C1 segment of cervical spinal cord (tissue), 14 donors: ENCODE measurements around the gene NRF1.

Experiments used
- DNase-seq, 14 donors: peaks; one replicate each; lab custom pipeline; 2025; lab: John Stamatoyannopoulos, UW

NRF1 gene

DNA sequence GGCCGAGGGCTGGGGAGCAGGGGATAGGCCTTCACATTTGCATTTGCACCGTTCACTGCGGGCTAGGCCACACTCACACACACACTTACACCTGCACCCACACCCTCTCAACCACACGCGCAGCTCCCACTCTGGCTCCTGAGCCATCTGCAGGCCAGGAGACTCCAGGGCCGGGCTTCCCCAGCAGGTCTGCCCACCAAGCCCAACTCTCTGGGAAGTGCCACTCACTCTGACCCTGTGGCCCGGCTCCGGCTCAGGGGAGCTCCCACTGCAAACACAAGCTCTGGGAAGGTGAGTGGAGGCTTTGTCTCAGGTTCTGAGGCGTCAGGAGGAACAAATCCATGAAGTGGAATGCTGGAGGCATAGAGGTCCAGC lies 157.9 kb downstream of the NRF1 start:
- no peak for DNase-seq

DNA sequence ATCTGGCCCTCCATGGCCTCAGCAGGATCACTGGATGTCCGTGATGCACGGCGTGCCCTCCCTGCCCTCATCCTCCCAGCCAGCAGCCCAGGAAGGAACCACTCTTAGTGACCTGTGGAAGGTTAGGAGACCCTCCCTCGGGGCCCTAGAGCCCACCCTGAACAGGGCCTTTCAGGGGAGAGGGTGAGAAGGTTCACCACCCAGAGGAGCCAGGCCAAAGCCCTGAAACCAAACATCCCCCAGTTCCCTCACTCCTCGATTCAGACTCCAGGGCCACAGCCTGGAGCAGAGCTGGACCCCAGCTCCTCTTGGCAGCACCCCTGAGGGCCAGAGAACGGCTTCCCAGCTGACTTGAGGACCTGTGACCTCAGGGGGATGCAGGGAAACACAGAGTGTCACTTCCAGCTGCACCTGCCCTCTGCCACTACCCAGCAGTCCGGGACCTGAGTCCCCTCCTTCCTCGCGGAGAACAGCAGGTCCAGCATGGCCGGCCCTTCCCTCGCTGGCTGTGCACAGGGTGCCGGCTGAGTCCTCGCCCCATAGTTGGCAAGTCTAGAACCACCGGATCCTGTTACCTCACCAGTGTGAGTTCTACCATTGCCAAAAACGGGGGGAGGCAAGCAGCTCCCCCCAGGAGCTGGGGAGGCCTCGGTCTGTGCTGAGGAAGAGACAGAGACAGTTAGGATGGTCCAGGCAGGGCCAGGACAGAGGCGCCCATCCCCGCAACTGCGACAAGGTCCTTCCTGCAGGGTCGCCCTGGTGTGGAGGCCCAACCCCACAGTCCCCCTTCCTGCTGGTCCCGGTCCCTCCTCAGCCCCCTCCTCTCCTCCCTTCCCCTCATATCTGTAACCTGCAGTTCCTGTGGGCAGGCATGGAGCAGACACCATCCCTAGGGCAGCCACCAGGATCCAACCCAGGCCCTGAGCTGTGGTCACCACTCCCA lies 158.6 kb downstream of the NRF1 start:
- DNase-seq = no peak

DNA sequence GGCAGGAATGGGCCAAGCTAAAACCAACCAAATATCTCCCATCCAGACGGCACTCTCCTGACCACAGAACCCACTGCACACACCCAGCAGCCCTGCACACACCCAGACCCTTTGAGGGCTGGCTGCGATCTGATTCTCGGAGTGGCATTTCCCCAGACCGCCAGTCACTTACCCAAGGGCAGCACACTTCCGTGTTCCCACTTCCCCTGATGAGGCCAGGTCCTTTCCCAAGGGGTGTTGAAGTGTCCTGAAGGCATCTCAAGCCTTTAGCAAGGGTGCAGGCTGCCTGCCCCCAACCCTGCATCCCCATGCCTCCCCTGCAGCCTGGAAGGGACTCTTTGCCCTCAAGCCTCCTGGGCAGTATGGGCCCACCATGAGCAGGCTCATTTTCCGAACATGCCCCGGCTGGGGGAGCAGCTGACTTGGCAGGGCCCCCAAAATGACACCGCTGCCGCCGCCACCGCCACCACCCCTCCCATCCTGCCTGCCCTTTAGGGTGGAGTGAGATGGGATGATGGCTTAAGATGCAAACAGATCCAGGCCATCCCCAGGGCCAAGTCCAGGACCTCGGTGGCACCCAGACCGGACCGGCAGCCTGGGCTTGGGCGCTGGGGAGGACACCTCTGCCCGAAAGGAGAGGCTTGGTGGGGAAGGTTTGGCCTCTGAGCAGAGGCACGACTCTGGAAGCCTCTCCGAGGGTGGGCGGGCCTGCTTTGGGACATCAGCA lies 159.8 kb downstream of the NRF1 start:
- DNase-seq = no peak

DNA sequence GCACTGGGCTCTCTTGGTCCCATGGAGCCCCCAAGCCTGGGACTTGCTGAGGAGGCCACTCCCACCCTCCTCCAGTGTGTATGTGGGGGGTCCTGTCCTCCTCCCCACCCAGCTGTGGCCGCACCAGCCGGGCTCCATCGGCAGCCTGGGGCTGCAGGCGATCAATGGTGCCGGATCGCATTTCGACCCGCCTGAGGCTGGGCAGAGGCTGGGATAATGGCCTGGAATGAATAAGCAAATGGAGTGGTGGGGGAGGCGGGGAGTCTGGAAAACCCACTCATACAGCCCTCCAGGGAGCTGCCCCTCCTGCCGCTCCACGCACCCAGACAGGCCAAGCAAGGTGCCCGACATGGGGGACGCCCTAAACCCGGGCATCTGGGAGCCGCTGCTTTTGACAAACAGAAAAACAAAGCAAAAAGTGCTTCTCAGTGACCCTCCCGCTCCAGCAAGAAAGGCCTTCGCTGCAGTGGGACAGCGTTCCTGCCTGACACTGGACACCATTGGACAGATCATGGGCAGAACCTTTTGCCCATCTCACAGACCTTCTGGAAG lies 160.5 kb downstream of the NRF1 start:
- no peak for DNase-seq

DNA sequence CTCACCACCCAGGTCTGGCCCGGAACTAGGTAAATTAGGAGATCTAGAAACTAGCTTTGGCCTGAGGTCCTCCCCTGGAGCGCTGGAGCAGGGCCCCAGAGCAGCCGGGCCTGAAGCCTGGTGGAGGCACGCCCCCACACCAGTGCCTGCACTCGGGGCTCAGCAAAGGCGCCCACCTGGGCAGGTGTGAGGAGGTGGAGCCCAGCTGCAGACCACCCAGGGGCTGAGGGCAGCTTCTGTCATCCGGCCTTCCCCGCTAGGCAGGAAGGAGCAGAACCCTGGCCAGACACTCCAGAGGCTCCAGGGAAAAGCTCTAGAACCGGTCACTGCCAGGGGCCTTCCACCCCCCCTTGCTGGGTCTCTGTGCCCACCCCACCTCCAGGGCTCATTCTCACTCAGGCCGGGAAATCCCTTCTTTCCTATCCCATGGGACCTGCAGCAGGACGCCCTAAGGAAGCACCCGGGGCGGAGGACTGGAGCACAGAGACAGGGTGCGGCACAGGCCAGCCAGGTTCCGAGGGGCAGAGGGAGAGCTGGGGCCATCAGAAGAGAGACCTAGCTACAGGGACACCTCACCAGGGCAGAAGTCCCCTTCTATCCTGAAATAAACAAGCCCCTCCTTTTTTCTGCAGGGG lies 161.2 kb downstream of the NRF1 start:
- DNase-seq = no peak

DNA sequence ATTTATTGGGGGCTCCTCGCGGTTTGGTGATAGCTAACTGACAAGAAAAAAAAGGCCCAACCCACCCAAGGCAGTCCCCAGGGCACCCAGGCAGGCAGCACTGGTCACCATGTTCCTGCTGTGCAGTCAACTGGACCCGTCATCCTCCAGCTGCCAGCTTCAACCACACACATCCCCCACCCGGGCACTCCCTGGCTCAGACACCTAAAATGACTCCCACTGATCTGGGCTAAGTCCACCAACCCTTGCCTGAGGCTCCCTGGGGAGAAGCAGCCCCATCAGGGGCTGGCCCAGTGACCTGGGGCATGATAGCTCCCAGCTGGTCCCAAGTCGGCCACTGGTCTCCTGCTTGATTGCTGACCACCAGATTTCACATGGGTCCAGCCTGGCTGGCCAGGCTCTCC lies 161.8 kb downstream of the NRF1 start:
- DNase-seq = no peak

DNA sequence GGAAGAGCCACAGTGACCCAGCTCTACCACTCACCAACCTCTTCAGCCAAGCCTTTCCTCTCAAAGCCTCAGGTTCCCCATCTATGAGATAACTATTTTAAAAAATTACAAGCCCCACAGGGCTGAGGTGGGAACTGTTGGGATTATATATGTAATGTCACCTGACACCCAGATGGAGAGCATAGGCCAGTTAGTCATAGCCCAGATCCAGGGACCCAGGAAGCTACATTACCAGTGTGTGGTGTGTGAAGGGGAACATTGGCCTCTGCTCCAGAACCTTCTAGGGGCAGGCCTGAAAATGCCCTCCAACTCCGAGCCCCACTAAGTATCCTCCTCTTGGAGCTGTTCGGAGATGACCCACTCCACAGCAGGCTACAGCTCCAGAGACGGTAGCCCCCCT lies 162.4 kb downstream of the NRF1 start:
- no peak for DNase-seq

DNA sequence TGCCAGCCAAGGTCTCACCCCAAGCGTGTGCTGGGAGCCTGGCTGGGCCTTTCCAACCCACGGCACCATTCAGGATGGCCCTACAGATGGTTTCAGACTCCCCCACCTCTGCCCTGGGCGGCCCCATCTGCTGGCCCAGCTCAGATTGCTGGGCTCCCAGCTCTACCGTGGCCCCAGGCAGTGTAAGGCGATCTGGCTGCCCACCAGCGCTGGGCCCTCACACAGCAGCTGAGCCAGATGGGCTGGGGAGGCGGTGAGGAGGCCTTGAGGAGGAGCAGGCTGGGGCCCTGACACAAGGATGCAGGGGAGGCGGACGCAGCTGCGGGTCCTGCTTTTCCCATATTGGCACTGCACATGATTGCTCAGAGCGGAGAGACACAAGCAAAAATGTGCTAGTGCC lies 162.8 kb downstream of the NRF1 start:
- DNase-seq = no peak

DNA sequence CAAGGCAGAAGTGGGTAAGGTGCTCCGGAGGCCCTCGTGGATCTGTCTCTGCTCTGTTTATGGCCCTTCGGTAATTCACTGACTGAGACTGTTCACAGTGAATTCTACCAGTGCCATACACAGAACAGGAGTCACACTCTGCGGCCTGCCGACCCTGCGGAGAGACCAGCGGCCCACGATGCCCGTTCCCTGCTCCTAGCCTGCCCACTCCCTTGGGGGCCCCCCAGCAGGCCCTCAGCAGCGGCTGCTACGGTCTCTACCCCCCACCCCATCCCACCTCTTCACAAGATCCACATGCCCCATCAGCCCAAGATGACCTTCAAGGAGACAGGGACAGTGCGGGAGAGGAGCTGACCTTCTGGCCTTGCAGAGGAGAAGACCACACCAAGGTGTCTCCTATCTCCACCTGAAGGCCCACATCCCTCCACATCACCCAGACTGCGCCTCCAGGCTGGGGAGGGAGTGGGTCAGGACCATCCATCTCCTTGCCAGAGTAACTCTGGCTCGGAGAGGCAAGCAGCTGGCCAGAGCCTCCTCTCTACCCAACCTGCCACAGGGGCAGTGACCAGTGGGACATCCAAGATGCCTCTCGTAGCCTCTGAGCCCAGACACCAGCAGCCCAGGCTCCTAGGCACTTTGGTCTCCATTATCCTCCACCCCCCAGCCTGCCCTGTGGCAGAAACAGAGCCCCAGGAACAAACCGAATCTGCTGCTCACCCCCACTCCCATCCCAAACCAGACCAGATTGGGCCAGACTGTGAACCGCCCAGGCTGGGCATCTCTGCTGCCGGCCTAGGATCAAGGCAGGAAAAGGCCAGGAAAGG lies 163.6 kb downstream of the NRF1 start:
- no peak for DNase-seq

DNA sequence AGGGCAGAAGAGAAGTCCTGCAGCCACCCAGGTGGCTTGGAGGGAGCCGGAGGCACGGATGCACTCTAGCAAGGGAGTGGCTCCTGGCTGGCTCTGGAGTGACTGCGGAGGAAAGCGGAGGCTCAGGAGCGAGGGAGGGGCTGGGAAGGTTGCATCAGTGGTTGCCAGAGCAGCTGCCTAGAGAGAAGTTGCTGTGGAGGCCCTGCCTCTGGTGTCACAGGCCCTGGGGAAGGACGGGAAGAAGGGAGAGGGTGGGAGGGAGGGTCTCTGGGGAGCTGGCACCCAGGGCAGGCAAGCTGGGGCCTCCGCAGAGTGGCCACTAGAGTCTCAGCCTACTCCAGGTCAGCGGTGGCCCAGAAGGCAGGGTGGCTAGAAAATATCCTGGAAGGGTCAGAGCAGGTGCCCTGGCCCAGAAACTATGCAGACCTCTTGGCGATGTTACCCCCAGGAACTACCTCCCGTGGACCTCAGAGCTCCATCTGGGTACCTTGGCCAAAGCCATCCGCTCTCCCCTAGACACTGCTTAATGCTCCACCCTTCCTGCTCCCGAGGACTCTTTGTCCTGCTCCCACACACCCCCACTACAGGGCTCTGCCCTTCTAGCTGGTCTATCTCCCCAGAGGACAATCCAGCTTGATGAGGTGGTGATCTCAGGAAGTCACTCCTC lies 164.3 kb downstream of the NRF1 start:
- no peak for DNase-seq

DNA sequence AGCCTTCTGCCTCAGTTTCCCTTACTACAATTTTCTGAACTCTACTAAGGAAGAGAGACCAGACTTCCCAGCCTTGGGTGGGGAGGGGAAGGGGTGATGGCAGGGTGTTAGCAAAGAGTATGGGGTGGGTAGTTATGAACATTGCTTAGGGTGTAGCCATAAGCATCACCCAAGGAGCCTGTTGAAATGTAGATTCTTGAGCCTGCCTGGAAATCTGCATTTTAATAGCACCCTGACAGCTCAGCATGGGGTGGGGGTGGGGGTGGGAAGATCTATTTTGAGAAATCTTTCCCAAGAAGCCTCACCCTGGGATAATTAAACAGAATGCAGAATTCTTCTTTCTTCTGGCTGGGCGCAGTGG lies 164.8 kb downstream of the NRF1 start:
- no peak for DNase-seq

DNA sequence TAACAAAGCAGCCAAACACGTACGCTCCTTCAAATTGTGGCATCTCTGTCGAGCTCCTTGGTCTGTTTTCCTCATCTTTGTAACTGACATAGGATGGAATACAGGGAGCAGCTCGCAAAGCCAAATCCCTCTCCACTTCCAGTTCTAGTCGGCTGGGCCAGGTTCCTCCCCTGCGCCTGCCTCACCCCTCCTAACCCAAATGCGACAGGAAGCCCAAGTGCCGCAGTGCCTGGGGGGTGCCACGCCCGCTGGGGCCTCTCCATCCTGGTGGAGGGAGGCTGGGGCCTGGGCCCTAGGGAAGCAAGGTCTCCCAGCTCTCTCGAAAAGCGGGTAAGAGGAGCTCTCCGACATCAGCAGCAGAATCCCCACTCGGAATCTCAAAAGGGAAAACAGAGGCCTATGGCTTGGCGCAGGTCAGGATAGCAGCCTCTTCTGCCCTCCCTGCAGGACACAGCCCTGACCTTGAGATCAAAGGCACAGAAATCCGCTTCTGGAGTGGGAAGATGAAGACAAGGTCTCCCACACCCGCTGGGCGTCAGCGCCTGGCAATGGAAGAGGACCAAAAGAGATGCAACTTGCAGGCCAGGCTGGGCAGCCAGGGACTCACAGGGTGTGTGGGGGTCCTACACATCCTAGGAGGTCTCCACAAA lies 165.8 kb downstream of the NRF1 start:
- no peak for DNase-seq

DNA sequence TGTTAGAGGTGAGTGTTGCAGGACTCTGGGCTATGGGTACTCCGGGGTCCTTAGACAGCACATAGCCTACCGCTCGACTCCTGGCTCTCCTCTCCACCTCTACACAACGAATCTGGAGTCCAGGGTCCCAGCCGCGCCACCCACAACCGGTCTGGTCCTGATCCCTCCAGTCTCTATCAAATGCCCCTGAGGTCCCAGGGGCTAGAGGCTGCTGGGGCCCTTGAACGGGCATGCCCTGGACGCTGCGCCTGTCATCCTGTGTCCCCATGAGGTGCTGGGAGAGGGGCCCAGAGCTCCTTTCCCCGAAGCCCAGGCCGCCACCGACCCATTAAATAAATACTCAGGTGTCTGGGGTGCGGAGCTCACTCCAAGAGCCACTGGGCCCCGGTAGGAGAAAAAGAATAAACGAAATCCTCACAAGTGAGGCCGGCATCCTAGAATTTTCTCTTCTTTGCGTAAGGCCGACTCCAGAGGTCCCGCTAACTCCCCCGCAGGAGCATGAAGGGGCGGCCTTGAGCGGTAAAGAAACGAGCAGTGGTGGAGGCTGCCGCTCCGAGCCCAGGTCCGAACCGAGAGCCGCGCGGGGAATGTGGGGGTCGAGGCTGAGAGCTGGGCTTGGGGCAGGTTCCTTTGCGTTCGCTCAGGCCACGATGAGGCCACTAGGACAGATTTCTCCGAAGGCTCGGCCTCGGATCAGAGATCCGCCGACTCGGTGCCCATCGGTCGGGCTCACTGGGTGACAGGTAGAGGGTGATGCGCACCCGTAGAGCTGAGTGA lies 166.7 kb downstream of the NRF1 start:
- DNase-seq = no peak

DNA sequence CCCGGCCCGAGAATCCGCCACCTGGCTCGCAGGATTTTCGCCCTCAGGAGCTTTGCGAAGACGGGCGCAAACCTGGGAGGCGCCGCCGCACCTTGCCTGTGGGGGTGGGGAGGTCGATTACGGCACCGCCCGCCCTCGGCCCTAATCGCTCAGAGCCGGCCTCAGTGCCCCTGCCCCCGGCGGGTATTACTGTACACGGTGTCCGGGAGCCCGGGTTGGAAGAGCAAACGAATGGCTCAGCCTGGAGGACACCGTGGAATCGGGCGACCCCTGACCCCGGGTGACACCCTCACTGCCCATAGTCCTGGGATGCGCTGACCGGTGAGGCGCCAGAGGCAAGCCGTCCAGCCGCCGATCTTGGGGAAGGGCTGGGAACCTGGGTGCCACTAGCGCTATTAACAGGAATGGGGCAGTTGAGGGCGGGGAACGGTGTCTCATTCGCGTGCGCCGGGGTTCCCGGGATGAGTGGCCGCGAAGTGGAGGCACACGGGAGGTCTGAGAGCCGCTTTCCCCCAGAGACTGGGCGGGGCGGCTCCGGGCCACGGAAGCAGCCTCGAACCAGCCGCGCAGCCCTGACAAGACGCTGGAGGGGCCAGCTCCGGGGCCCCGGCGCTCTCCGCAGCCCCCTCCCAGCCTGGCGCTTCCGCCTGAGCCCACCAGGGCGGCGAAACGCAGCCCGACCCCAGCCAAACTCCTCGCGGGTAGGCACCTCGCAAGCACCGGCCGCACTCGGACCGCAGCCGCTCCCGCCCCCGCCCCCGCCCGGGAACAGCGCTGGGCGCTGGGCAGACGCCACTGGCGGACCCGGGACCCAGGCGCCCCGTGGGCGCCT lies 167.5 kb downstream of the NRF1 start:
- DNase-seq = no peak

DNA sequence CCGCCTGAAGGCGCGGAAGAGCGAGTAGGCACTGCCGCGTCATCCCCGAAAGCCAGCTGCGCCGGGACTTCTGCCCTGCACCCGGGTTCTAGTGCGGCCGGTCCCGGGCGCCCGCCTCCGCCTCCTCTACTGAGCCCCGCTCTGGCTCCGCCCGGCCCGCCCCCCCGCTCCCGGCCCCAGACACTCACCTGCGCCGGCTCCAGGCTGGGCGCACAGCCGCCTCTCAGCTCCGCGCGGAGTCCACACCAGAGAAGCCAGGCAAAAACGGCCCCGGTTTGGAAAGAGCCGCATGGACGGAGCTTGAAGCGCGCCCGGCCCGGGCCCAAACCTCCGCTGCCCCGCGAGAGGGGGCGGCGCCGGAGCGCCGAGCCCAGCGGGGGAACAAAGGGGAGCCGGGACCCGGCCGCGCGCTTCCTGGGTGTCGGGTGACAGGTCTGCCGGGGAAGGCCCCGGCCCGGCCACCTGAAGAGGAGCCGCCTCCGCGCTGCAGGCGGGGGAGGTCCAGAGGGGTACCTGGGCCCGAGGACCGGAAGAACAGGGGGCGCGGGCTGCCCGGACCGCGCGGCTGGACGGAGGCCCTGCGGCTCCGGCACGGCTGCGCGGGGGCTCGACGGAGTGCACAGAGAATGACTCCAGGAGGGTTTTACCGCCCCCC lies 168.2 kb downstream of the NRF1 start:
- no peak for DNase-seq

DNA sequence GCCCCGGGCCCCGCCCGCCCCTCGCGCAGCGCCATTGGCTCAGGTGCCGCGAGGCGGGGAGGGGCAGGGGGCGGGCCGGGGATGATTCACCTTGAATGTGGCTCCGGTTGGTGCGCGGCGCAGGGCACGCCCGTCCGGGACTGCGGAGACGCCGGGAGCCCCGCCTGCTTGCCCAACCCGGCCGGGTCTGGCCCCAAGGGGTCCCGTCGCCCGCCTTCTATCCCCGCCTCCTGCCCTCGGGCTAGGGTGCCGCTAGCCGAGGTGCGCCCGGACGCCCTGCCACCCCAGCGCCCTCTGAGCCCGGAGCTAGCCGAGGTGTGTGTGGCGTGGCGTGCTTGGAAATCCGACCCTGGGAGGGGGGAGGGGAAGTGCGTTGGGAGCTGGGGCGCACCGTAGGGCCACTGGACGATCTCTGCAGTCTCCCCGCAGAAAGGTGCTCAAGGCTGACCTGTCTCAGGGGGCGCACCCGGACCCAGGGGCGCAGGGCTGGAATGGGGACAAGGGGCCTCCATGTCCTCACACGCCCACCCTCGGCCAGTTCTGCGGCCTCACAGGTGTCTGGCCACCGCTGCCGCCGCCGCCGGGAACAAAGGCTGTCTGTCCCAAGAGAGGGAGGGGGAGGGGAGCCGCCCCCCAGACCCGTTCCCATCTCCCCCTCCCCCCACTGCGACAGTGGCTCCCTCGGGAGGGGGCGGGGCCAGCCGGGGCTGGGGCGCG lies 168.9 kb downstream of the NRF1 start:
- no peak for DNase-seq
